Thyroid gland (tissue), 4 donors: Measurements from ENCODE around the gene GRIN2A.

ENCODE experiments used
- CTCF ChIP-seq, 6 experiments: fragments of 200-600 bp in 3 of 6; fragments of 450-650 bp in 3 of 6; sonication (generic) in 3 of 6; IDR thresholded peaks; one replicate each; pipeline ENCODE4 v1.5.1; 2016 to 2019; ENCODE audit warnings: antibody characterized with exemption in 6 of 6, mild to moderate bottlenecking in 2 of 6, inconsistent platforms in 1 of 6, moderate library complexity in 1 of 6
- POLR2A ChIP-seq, 2 donors: fragments of 450-650 bp; IDR thresholded peaks; one replicate each; pipeline ENCODE4 v1.6.1; 2017; ENCODE audit warnings: antibody characterized with exemption in 2 of 2, mild to moderate bottlenecking in 2 of 2, moderate library complexity in 1 of 2

- TF ChIP-seq POLR2A (IDR thresholded peaks at IDR 0.05): no peak
- no peak for TF ChIP-seq CTCF (IDR thresholded peaks at IDR 0.05)
These were observed 43.3 kb downstream of the GRIN2A start for GRCh38 chr16:10138881-10139280.
